ENCODE results near the gene NT5C3B.

GRCh38 chr17:41880130-41880529 lies 44.1 kb upstream of the NT5C3B start:
- TF ChIP-seq, protein P1, sequence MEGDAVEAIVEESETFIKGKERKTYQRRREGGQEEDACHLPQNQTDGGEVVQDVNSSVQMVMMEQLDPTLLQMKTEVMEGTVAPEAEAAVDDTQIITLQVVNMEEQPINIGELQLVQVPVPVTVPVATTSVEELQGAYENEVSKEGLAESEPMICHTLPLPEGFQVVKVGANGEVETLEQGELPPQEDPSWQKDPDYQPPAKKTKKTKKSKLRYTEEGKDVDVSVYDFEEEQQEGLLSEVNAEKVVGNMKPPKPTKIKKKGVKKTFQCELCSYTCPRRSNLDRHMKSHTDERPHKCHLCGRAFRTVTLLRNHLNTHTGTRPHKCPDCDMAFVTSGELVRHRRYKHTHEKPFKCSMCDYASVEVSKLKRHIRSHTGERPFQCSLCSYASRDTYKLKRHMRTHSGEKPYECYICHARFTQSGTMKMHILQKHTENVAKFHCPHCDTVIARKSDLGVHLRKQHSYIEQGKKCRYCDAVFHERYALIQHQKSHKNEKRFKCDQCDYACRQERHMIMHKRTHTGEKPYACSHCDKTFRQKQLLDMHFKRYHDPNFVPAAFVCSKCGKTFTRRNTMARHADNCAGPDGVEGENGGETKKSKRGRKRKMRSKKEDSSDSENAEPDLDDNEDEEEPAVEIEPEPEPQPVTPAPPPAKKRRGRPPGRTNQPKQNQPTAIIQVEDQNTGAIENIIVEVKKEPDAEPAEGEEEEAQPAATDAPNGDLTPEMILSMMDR (IDR thresholded peaks at IDR 0.05; ENCODE audit: low read depth, low read length), result no peak
- no peak for TF ChIP-seq EZH2phosphoT487 (IDR thresholded peaks at IDR 0.05; ENCODE audit: low read depth)
